ENCODE data around the gene ABLIM1.

GRCh38 chr10:114481055-114481454 is 177.0 kb downstream of the ABLIM1 start:
- TF ChIP-seq CTCF (IDR thresholded peaks at IDR 0.05) (no peak), POLR2A (IDR thresholded peaks at IDR 0.05) (no peak)

Data from testis (tissue), 2 donors.